Pulmonary artery endothelial cell (primary cell): ENCODE data around the gene MBL2. TPM values are rescaled to one million over a fixed set of nuclear protein-coding genes. Genes with fewer than 3 reads are reported as not detected.

ENCODE experiments used
- DNase-seq: peaks from one replicate; pipeline ENCODE4 v3.0.0-alpha.2; 2011; ENCODE audit warnings: low read depth, low spot score
- total RNA-seq: library from RNA; depleted of rRNA; stranded (reverse); fragments of >200 nt; gene quantifications from 2 replicates; pipeline ENCODE4 v1.2.3, GENCODE V29; 2014

Gene MBL2
- total RNA-seq, 1 donor from 2014 or later: not detected

DNA sequence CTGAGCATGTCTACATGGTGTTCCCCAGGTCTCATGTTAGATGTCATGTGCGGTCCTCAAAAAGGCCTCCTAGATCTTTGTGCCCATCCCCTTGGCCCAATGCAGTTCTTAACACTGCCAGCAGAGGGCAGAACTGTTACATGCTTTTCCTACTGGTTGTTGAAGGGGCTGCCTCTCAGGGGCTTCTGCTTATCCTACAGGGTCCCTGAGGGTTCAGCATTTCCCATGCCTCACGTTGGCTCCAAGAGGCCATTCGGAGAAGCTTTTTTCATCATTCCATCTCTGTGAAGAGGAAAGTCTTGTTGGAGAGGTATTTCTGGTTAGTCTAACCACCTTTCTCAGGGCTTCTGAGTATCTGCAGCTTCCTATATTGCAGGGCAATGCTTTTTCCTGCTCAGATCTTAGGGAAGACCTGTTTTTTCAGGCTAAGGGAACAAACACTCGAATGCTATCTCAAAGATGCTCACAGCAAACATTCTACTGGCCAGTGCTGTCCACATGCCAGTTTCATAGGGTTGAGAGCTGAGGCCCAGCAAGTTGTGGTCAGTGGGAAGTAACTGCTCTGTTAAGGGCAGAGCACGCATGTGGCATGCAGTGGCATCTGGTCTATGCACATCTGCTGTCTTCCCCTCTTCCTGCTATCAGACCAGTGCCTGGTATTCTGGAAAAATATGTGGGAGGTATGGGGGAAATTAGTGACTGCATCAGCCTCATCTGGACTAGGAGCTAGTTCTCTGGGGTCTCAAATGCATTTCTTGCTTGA, 31.5 kb downstream of the MBL2 start:
- DNase-seq: no peak

DNA sequence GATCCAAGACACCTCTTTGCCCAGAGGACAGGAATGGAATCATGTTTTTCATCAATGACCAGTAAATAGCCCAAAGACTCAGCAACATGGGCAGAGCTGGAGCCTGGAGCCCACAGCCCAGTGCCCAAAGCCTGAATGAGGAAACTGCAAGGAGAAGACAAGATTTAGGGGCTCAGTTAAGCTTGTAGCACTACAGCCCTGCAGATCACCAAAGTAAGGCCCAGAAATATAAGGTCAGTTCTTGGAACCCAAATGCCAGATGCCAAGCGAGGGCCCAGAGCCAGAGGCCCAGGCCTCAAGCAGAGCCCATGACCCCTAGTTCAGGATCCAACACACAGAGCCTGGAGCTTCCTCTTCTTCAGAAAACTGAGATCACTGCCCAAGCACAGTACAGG, 32.4 kb downstream of the MBL2 start:
- no peak for DNase-seq

DNA sequence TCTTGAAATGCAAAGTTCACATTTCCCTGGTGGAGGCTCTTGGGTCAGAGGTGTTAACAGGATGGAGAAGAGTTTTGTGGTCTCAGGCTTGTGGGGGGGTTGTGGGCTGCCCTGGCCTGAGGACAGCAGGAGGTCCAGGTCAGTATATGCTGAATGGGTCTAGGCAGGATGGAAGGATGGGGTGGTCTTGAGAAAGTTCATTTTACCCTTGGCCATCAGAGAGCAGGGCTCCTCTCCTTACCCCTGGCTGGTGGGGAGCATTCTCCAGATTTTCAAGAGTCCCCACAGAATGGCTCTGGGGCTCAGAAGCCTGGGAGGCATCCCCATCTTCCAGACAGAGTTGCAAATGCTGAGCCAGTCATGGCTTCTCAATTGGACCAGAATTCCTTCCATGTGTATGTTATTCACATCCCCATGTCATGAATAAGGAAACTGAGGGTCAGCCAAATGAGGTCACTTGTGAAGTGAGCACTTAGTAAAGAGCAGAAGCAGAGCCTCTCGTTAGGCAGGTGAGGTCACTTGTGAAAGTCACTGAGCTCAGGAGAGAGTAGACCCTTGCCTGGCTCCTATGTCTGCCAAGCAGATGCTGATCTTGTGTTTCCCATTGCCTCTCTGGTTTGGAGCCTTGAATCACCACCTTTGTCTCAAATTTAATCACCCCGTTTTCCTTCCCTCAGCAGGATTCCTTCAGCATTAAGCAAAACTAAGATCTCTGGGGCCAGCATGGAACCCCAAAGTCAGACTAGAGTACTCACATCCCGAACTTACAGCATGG, 33.0 kb downstream of the MBL2 start:
- DNase-seq: no peak

DNA sequence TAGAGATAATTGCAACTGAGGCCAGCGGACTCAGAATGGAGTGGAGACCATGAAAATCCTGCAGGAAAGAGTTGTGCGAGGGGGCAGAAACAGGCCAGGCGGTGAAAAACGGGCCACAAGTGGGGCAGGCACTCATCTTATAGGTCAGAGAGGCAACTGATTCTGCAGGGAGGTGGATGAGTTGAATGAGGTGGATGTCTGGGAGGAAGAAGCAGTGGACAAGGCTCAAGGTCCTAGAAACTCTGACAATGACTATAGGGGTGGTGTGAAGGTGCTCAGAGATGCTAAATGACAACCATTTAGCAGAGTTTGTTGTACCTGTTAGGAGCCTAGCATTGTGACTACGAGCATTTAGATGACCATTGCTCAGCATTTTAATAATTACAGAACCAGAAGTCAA, 33.6 kb downstream of the MBL2 start:
- no peak for DNase-seq

DNA sequence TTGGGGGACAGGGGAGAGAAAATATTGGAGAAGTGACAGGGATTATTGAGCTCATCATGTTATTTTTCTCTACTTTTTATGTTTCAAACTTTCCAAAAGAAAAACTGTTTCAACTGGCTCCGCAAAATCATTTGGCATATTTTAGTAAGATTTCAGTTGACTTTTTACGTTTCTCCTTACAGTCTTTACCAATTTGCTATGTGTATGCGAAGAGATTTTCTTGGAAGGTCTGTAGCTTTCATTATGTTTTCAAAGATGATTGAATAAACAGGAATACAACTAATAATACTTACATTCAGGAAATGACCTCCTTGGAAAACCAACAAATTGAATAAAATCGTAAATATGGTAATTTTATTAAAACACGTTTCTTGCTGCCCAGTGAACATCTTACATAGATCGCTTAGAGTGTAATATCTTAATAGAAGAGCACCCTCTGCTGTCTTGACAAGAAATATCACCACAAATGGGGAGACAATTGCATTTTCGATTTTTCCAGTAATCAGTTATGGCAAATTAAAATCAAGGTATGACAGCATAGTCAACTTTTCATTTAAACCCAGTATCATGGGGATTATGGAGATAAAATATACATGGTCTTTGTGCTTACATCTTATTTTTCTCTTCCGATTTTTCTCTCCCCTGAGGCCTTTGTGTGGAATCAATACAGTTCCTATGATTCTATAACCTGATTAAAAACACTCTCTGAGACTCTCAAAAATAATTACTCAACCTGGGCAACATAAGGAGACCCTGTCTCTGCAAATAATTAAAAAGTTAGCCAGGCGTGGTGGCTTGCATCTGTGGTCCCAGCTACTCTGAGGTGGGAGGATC, 43.1 kb downstream of the MBL2 start:
- peak; percentile 10 for DNase-seq

DNA sequence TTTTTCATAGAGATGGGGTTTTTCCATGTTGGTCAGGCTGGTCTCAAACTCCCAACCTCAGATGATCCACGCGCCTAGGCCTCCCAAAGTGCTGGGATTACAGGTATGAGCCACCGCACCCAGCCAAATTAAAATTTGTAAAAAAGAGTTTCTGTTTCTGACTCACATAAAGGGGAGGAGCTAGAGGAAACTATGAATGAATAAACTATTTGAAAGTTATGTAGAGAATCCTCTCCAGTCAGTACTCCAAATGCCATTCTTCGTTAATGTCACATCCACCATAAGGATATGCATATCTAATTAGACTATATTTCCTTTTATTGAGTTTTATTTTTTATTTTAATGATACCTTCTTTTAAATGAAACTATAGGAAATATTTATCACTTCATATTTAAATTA, 52.6 kb downstream of the MBL2 start:
- no peak for DNase-seq
